PC-9 (cell line): ENCODE data around the gene STAMBP. TPM values are rescaled to one million over a fixed set of nuclear protein-coding genes. Genes with fewer than 3 reads are reported as not detected.
A peak's percentile ranks its signal among the peaks of the same experiment; 100 is the strongest.

Experiments used
- BruUV-seq: library from RNA; stranded (reverse); fragments of 400-500 nt; replicated peaks from 2 replicates; lab custom pipeline; 2021; lab: Mats Ljungman, UMichigan
- CTCF ChIA-PET: fragments of 300-600 bp; sonication (Branson Sonifier 250); formaldehyde crosslinking; loops from one replicate; lab custom pipeline; 2022; ENCODE audit warnings: antibody characterized with exemption; lab: Charles Lee
- POLR2A ChIA-PET: fragments of 300-600 bp; sonication (Branson Sonifier 250); formaldehyde crosslinking; loops from one replicate; lab custom pipeline; 2022; ENCODE audit warnings: antibody characterized with exemption; ENCODE audit not compliant: unreplicated experiment; lab: Charles Lee
- DNase-seq, 2 experiments: peaks; one replicate each; pipeline versions ENCODE4 v3.0.0 to v3.0.0-alpha.2; 2015 to 2022; ENCODE audit warnings: mixed read lengths in 1 of 2
- H2AFZ ChIP-seq: fragments of 200-600 bp; sonication (generic); 2 replicates; pipeline ENCODE4 v1.8.1; 2017; ENCODE audit warnings: antibody characterized with exemption
- H3F3A ChIP-seq: fragments of 200-600 bp; sonication (generic); 2 replicates; pipeline ENCODE4 v1.8.1; 2017; ENCODE audit warnings: antibody characterized with exemption, mild to moderate bottlenecking, low read depth; ENCODE audit not compliant: insufficient read depth
- H3K27ac ChIP-seq: fragments of 200-600 bp; sonication (generic); 2 replicates; pipeline ENCODE4 v1.6.1; 2016; ENCODE audit warnings: mixed run types
- H3K27me3 ChIP-seq: fragments of 200-600 bp; sonication (generic); 2 replicates; pipeline ENCODE4 v1.6.1; 2016; ENCODE audit warnings: low read depth, mixed run types; ENCODE audit not compliant: insufficient read depth
- H3K36me3 ChIP-seq: fragments of 200-600 bp; sonication (generic); 2 replicates; pipeline ENCODE4 v1.6.1; 2016; ENCODE audit warnings: low read depth, mixed run types
- H3K4me1 ChIP-seq: fragments of 200-600 bp; sonication (generic); replicated peaks from 2 replicates; pipeline ENCODE4 v1.6.1; 2016; ENCODE audit warnings: mixed run types; ENCODE audit not compliant: insufficient read depth
- H3K4me2 ChIP-seq: fragments of 200-600 bp; sonication (generic); 2 replicates; pipeline ENCODE4 v1.6.1; 2017; ENCODE audit warnings: mixed run types
- H3K4me3 ChIP-seq: fragments of 200-600 bp; sonication (generic); 2 replicates; pipeline ENCODE4 v1.6.1; 2016; ENCODE audit warnings: mixed run types
- H3K79me2 ChIP-seq: fragments of 200-600 bp; sonication (generic); 2 replicates; pipeline ENCODE4 v1.6.1; 2017; ENCODE audit warnings: low read depth, mixed run types
- H3K9me2 ChIP-seq: fragments of 200-600 bp; sonication (generic); 2 replicates; pipeline ENCODE4 v1.8.1; 2017; ENCODE audit warnings: mild to moderate bottlenecking; ENCODE audit not compliant: insufficient read depth
- H3K9me3 ChIP-seq: fragments of 200-600 bp; sonication (generic); 2 replicates; pipeline ENCODE4 v1.8.1; 2016; ENCODE audit warnings: low read depth; ENCODE audit not compliant: insufficient read depth
- H4K20me1 ChIP-seq: fragments of 200-600 bp; sonication (generic); 2 replicates; pipeline ENCODE4 v1.8.1; 2017; ENCODE audit not compliant: insufficient read depth
- CTCF ChIP-seq: fragments of 200-600 bp; sonication (generic); conservative IDR thresholded peaks from 2 replicates; pipeline ENCODE4 v1.6.1; 2017; ENCODE audit warnings: mixed run types, antibody characterized with exemption, mild to moderate bottlenecking, moderate library complexity
- EZH2 ChIP-seq: fragments of 200-600 bp; sonication (generic); IDR thresholded peaks from 2 replicates; pipeline ENCODE4 v1.8.0; 2017; ENCODE audit warnings: antibody characterized with exemption, low read depth
- intact Hi-C: fragments of 100-400 bp; cut with micrococcal nuclease; formaldehyde crosslinking; loops from one replicate; pipeline ENCODE4 v1.10.0; 2022; ENCODE audit not compliant: unreplicated experiment
- total RNA-seq: library from RNA; stranded (reverse); gene quantifications from 2 replicates; pipeline ENCODE4 v1.2.3, GENCODE V29; 2021

The STAMBP gene
- total RNA-seq, 1 experiment from 2014 or later = 52.2 TPM

- H3K9me3 ChIP-seq = no peaks in the 10 kb centered on the region
- no peaks in the 10 kb centered on the region for H4K20me1 ChIP-seq
- H3K79me2 ChIP-seq = peaks cover 42% of the 10 kb centered on the region
- TSS peak; percentile 25 for BruUV-seq
- peaks cover 22% of the 10 kb centered on the region for H3K36me3 ChIP-seq
- ChIA-PET POLR2A (interaction anchor here (0.5 to 0.7 kb wide), 8 partner anchors 15 to 350 kb away, joined by 3 to 8 read pairs (median 3); no protein-coding TSS in a partner anchor), CTCF (interaction anchor here (0.6 to 1.1 kb wide), 4 partner anchors 292 to 364 kb away, joined by 3 to 4 read pairs (median 4); partner anchors contain the start of gene MOB1A)
- H3K9me2 ChIP-seq = no peaks in the 10 kb centered on the region
- no peaks in the 10 kb centered on the region for H3K27me3 ChIP-seq
- intact Hi-C loops = no loop called here
- DNase-seq = no peak
- H2AFZ ChIP-seq = peak overlapping the region; percentile 94
- peak overlapping the region; percentile 63 for H3K27ac ChIP-seq
- H3K4me2 ChIP-seq = peak overlapping the region; percentile 91
- peaks cover 37% of the 10 kb centered on the region for H3K4me1 ChIP-seq
- peaks cover 8% of the 10 kb centered on the region; the same call in 1 of the 2 replicates for H3F3A ChIP-seq
- peak overlapping the region; percentile 90 for H3K4me3 ChIP-seq
- TF ChIP-seq EZH2 = no peak
- TF ChIP-seq CTCF = no peak
Measured at GRCh38 chr2:73828389-73828817, 358 bp upstream of the STAMBP start.

GRCh38 chr2:73830871-73831401, 2.2 kb downstream of the STAMBP start:
- Histone ChIP-seq H3K27ac (no peak overlapping the region), H3K9me3 (no peaks in the 10 kb centered on the region), H3K4me1 (peaks cover 37% of the 10 kb centered on the region), H3K36me3 (peaks cover 29% of the 10 kb centered on the region), H3K9me2 (no peaks in the 10 kb centered on the region), H3K4me2 (peak overlapping the region; percentile 91), H3K27me3 (no peaks in the 10 kb centered on the region), H2AFZ (no peak overlapping the region), H3K4me3 (no peak overlapping the region), H4K20me1 (no peaks in the 10 kb centered on the region), H3K79me2 (peaks cover 45% of the 10 kb centered on the region), H3F3A (peaks cover 8% of the 10 kb centered on the region; the same call in 1 of the 2 replicates)
- TF ChIP-seq EZH2 (no peak), CTCF (no peak)
- peak in 1 of 2 experiments; percentile 73 for DNase-seq
- no TSS peak for BruUV-seq
- ChIA-PET POLR2A (no interaction called here), CTCF (no interaction called here)
- intact Hi-C loops = no loop called here

- 0 out of 2 replicates have a peak overlapping the region, but pooled peaks have one; percentile 13 for H3K4me2 ChIP-seq
- TF ChIP-seq CTCF (no peak), EZH2 (no peak)
- H3K9me3 ChIP-seq = no peaks in the 10 kb centered on the region
- peak in 1 of 2 experiments; percentile 80 for DNase-seq
- H3K4me3 ChIP-seq = no peak overlapping the region
- H2AFZ ChIP-seq = no peak overlapping the region
- peak overlapping the region; percentile 11; the same call in 1 of the 2 replicates for H3K27ac ChIP-seq
- H3K27me3 ChIP-seq = no peaks in the 10 kb centered on the region
- peaks cover 36% of the 10 kb centered on the region for H3K4me1 ChIP-seq
- ChIA-PET POLR2A (no interaction called here), CTCF (no interaction called here)
- BruUV-seq = no TSS peak
- peaks cover 8% of the 10 kb centered on the region; the same call in 1 of the 2 replicates for H3F3A ChIP-seq
- peaks cover 45% of the 10 kb centered on the region for H3K79me2 ChIP-seq
- peaks cover 29% of the 10 kb centered on the region for H3K36me3 ChIP-seq
- no peaks in the 10 kb centered on the region; the same call in 1 of the 2 replicates for H4K20me1 ChIP-seq
- intact Hi-C loops = no loop called here
- H3K9me2 ChIP-seq = no peaks in the 10 kb centered on the region
Measured at GRCh38 chr2:73832930-73833329, 4.2 kb downstream of the STAMBP start.
